Adrenal gland (tissue), 12 donors: ENCODE results near the gene UCP2. TPM values are rescaled to one million over a fixed set of nuclear protein-coding genes. Genes with fewer than 3 reads are reported as not detected.

ENCODE experiments used
- DNase-seq, 7 donors: peaks; one replicate each; pipeline ENCODE4 v3.0.0-alpha.2; 2019 to 2020
- H3K27ac ChIP-seq, 5 donors: fragments of 200-600 bp; sonication (generic) in 4 of 5; 1 replicate in 3 of 5; 2 replicates in 2 of 5; pipeline versions ENCODE4 v1.5.1 to v1.8.0; 2016 to 2020; ENCODE audit warnings: mild to moderate bottlenecking in 1 of 5
- H3K27me3 ChIP-seq: fragments of 200-600 bp; 2 replicates; pipeline ENCODE4 v1.8.0; 2021
- H3K36me3 ChIP-seq, 2 donors: fragments of 200-600 bp; replicated peaks in 1 of 2; 1 replicate in 1 of 2; 2 replicates in 1 of 2; pipeline versions ENCODE4 v1.5.1 to v1.8.0; 2018 to 2022
- H3K4me1 ChIP-seq, 2 donors: fragments of 200-600 bp; replicated peaks in 1 of 2; 1 replicate in 1 of 2; 2 replicates in 1 of 2; pipeline versions ENCODE4 v1.5.1 to v1.8.0; 2018 to 2021
- H3K4me3 ChIP-seq, 4 donors: fragments of 200-600 bp; sonication (generic) in 3 of 4; one replicate each; pipeline ENCODE4 v1.5.1; 2016 to 2018
- H3K9me3 ChIP-seq, 3 donors: fragments of 200-600 bp; sonication (generic) in 1 of 3; replicated peaks in 1 of 3; 1 replicate in 2 of 3; 2 replicates in 1 of 3; pipeline versions ENCODE4 v1.5.1 to v1.8.0; 2016 to 2021
- CTCF ChIP-seq, 6 experiments: fragments of 450-650 bp in 4 of 6; fragments of 200-600 bp in 2 of 6; sonication (generic) in 1 of 6; IDR thresholded peaks; 1 replicate in 5 of 6; 2 replicates in 1 of 6; pipeline versions ENCODE4 v1.5.1 to v1.8.0; 2016 to 2021; ENCODE audit warnings: antibody characterized with exemption in 6 of 6, mild to moderate bottlenecking in 2 of 6, moderate library complexity in 1 of 6
- POLR2A ChIP-seq, 2 donors: fragments of 450-650 bp; IDR thresholded peaks; one replicate each; pipeline ENCODE4 v1.6.1; 2017; ENCODE audit warnings: antibody characterized with exemption in 2 of 2, mild to moderate bottlenecking in 2 of 2, moderate library complexity in 1 of 2
- WGBS, 4 donors: extraction: QIAGEN DNeasy Blood & Tissue Kit in 2 of 4; methylation state at CpG; one replicate each; pipeline versions ENCODE4 v1.1.5 to v1.1.7; 2013 to 2017; 5-methylcytosine and 5-hydroxymethylcytosine counted together
- intact Hi-C, 2 donors: fragments of 100-400 bp; cut with DNase I; formaldehyde crosslinking; loops; one replicate each; pipeline versions ENCODE4 v1.14.1 to v1.15.0; 2022 to 2023
- polyA plus RNA-seq, 3 donors: library from polyadenylated mRNA; stranded (reverse); fragments of 200-250 nt in 2 of 3; fragments of 350-450 nt in 1 of 3; fragmentation: Illumina TruSeq in 1 of 3; extraction: RNeasy Lipid Tissue Mini Kit (QIAGEN cat#74804) in 1 of 3; gene quantifications; one replicate each; pipeline ENCODE4 v1.2.3, GENCODE V29; 2013 to 2014
- total RNA-seq, 9 donors: library from RNA; depleted of rRNA in 4 of 9; stranded (reverse); fragments of >200 nt in 4 of 9; fragments of 120-200 nt in 1 of 9; fragmentation: NEBNext Ultra II Directional in 1 of 9; extraction: Animal tissue kit (Norgen Biotek cat#: 25700) in 1 of 9; gene quantifications; one replicate each; pipeline versions ENCODE4 v1.1.0 to v1.2.4, GENCODE V29; 2013 to 2023
- donor health status: healthy with polysubstance abuse.
- donor health status: Bipolar disorder and iron deficiency.
- donor health status: DM: yes; HTN: yes; CAD: no.
- donor health status: DM: no; HTN: no; CAD: no.
- donor health status: DM: no; HTN: no; CAD: no.
- donor health status: DM: yes; HTN: yes; CAD: no.

UCP2 gene
- total and polyA plus RNA-seq, 12 donors: 12.4 to 117 (median 40.9) TPM

- Histone ChIP-seq H3K4me3 (no peak overlapping the region), H3K9me3 (no peaks in the 10 kb centered on the region), H3K4me1 (peaks cover 0 to 4% of the 10 kb centered on the region in 2 donors), H3K27ac (no peak overlapping the region), H3K36me3 (peaks cover 0 to 4% of the 10 kb centered on the region in 2 donors), H3K27me3 (no peaks in the 10 kb centered on the region)
- 88 to 96% (median 92%) methylated on average over 4 to 6 of the region's 6 CpGs for WGBS, 4 donors
- TF ChIP-seq POLR2A (IDR thresholded peaks at IDR 0.05) (no peak), CTCF (IDR thresholded peaks at IDR 0.05) (no peak)
- no peak for DNase-seq
- intact Hi-C loops: no loop called here
Measured at GRCh38 chr11:74007691-74008372, 25.2 kb upstream of the UCP2 start.

GRCh38 chr11:74006743-74007304, 24.2 kb upstream of the UCP2 start:
- no peaks in the 10 kb centered on the region for H3K27me3 ChIP-seq
- H3K27ac ChIP-seq: no peak overlapping the region
- 87 to 93% (median 90%) methylated on average over 5 to 7 of the region's 7 CpGs for WGBS, 4 donors
- no peak overlapping the region for H3K4me3 ChIP-seq
- peaks cover 0 to 4% of the 10 kb centered on the region in 2 donors for H3K36me3 ChIP-seq
- TF ChIP-seq POLR2A (IDR thresholded peaks at IDR 0.05) (no peak), CTCF (IDR thresholded peaks at IDR 0.05) (no peak)
- H3K9me3 ChIP-seq: no peaks in the 10 kb centered on the region
- intact Hi-C loops: no loop called here
- H3K4me1 ChIP-seq: peaks cover 0 to 3% of the 10 kb centered on the region in 2 donors
- DNase-seq: no peak

GRCh38 chr11:74005721-74006517, 23.3 kb upstream of the UCP2 start:
- H3K4me1 ChIP-seq: no peaks in the 10 kb centered on the region
- intact Hi-C loops: no loop called here
- WGBS, 4 donors: 94 to 98% (median 96%) methylated on average over 18 to 29 of the region's 29 CpGs
- H3K27ac ChIP-seq: no peak overlapping the region
- H3K9me3 ChIP-seq: no peaks in the 10 kb centered on the region
- no peak overlapping the region for H3K4me3 ChIP-seq
- TF ChIP-seq POLR2A (IDR thresholded peaks at IDR 0.05) (no peak), CTCF (IDR thresholded peaks at IDR 0.05) (no peak)
- peaks cover 0 to 4% of the 10 kb centered on the region in 2 donors for H3K36me3 ChIP-seq
- H3K27me3 ChIP-seq: no peaks in the 10 kb centered on the region
- DNase-seq: no peak
